Right cardiac atrium (tissue), 5 donors: Measurements from ENCODE around the gene CLDND1. TPM values are rescaled to one million over a fixed set of nuclear protein-coding genes. Genes with fewer than 3 reads are reported as not detected.

Source experiments
- ATAC-seq, 2 donors: fragments of 200-7000 bp; cut with Tn5 transposase; one replicate each; pipeline versions ENCODE4 v1.8.0 to v1.9.1; 2020; ENCODE audit warnings: moderate library complexity in 2 of 2, mild to moderate bottlenecking in 1 of 2
- DNase-seq, 3 donors: peaks; one replicate each; pipeline ENCODE4 v3.0.0-alpha.2; 2020
- H3K27ac ChIP-seq: one replicate; pipeline ENCODE4 v1.5.1; 2013; ENCODE audit warnings: mild to moderate bottlenecking, low read length, control low read depth, moderate library complexity
- H3K27me3 ChIP-seq: one replicate; pipeline ENCODE4 v1.6.1; 2013; ENCODE audit not compliant: control insufficient read depth, insufficient read depth
- H3K4me1 ChIP-seq: one replicate; pipeline ENCODE4 v1.6.1; 2013; ENCODE audit warnings: low read length; ENCODE audit not compliant: control insufficient read depth, insufficient read depth
- H3K4me3 ChIP-seq: one replicate; pipeline ENCODE4 v1.5.1; 2013; ENCODE audit warnings: low read length, control low read depth
- H3K9me3 ChIP-seq: one replicate; pipeline ENCODE4 v1.6.1; 2013; ENCODE audit warnings: low read length; ENCODE audit not compliant: control insufficient read depth
- WGBS: extraction: QIAGEN DNeasy Blood & Tissue Kit; methylation state at CpG from one replicate; pipeline ENCODE4 v1.1.7; 2013; 5-methylcytosine and 5-hydroxymethylcytosine counted together
- intact Hi-C, 4 donors: fragments of 100-400 bp; cut with DNase I; formaldehyde crosslinking; loops; one replicate each; pipeline versions ENCODE4 v1.11.0 to v1.14.0; 2022 to 2023
- polyA plus RNA-seq: library from polyadenylated mRNA; stranded (reverse); fragments of 200-250 nt; gene quantifications from one replicate; pipeline ENCODE4 v1.2.3, GENCODE V29; 2013
- total RNA-seq, 4 donors: library from RNA; stranded (reverse); fragmentation: NEBNext Ultra II Directional; extraction: Animal tissue kit (Norgen Biotek cat#: 25700); gene quantifications; one replicate each; pipeline ENCODE4 v1.2.1, GENCODE V29; 2021
- donor health status: healthy with polysubstance abuse.
- donor health status: DM: no; HTN: yes; CAD: no.
- donor health status: DM: no; HTN: no; CAD: no.
- donor health status: DM: no; HTN: yes; CAD: no; lungs with severe emphysema.
- donor health status: DM: yes; HTN: yes; CAD: no.

Gene CLDND1
- total and polyA plus RNA-seq, 5 donors = 64.0 to 103 (median 94.3) TPM

- intact Hi-C loops = no loop called here
- no peak overlapping the region for H3K27ac ChIP-seq
- DNase-seq = no peak
- H3K9me3 ChIP-seq = no peaks in the 10 kb centered on the region
- ATAC-seq = no peak
- H3K27me3 ChIP-seq = no peaks in the 10 kb centered on the region
- H3K4me1 ChIP-seq = no peaks in the 10 kb centered on the region
- 88% methylated on average over 2 of the region's 2 CpGs for WGBS
- H3K4me3 ChIP-seq = no peak overlapping the region
These were observed 28.5 kb upstream of the CLDND1 start for GRCh38 chr3:98551236-98551635.

GRCh38 chr3:98550833-98551232 is 28.1 kb upstream of the CLDND1 start:
- Histone ChIP-seq H3K9me3 (no peaks in the 10 kb centered on the region), H3K4me3 (no peak overlapping the region), H3K27me3 (no peaks in the 10 kb centered on the region), H3K4me1 (no peaks in the 10 kb centered on the region), H3K27ac (no peak overlapping the region)
- DNase-seq = no peak
- WGBS = 91% methylated on average over 3 of the region's 3 CpGs
- intact Hi-C loops = no loop called here
- ATAC-seq = no peak

GRCh38 chr3:98548544-98548943 is 25.8 kb upstream of the CLDND1 start:
- Histone ChIP-seq H3K4me1 (no peaks in the 10 kb centered on the region), H3K4me3 (no peak overlapping the region), H3K9me3 (no peaks in the 10 kb centered on the region), H3K27ac (no peak overlapping the region), H3K27me3 (no peaks in the 10 kb centered on the region)
- no peak for ATAC-seq
- no peak for DNase-seq
- intact Hi-C loops = no loop called here
- 79% methylated on average over 5 of the region's 5 CpGs for WGBS

GRCh38 chr3:98545940-98546339 is 23.2 kb upstream of the CLDND1 start:
- Histone ChIP-seq H3K27ac (no peak overlapping the region), H3K4me1 (no peaks in the 10 kb centered on the region), H3K27me3 (no peaks in the 10 kb centered on the region), H3K9me3 (no peaks in the 10 kb centered on the region), H3K4me3 (no peak overlapping the region)
- no peak for ATAC-seq
- DNase-seq = no peak
- WGBS = 80% methylated on average over 5 of the region's 5 CpGs
- intact Hi-C loops = no loop called here

- no peaks in the 10 kb centered on the region for H3K9me3 ChIP-seq
- H3K27ac ChIP-seq = no peak overlapping the region
- DNase-seq (no peak), ATAC-seq (no peak)
- no peak overlapping the region for H3K4me3 ChIP-seq
- intact Hi-C loops = no loop called here
- H3K4me1 ChIP-seq = no peaks in the 10 kb centered on the region
- WGBS = 86% methylated on average over 1 of the region's 1 CpG
- H3K27me3 ChIP-seq = no peaks in the 10 kb centered on the region
These were observed 19.9 kb upstream of the CLDND1 start for GRCh38 chr3:98542623-98543022.

GRCh38 chr3:98541695-98542094 is 19.0 kb upstream of the CLDND1 start:
- DNase-seq = no peak
- H3K27me3 ChIP-seq = no peaks in the 10 kb centered on the region
- no peak overlapping the region for H3K4me3 ChIP-seq
- no peak overlapping the region for H3K27ac ChIP-seq
- no peak for ATAC-seq
- intact Hi-C loops = no loop called here
- 95% methylated on average over 1 of the region's 1 CpG for WGBS
- no peaks in the 10 kb centered on the region for H3K4me1 ChIP-seq
- no peaks in the 10 kb centered on the region for H3K9me3 ChIP-seq

- intact Hi-C loops = no loop called here
- no peaks in the 10 kb centered on the region for H3K9me3 ChIP-seq
- WGBS = 83% methylated on average over 3 of the region's 3 CpGs
- DNase-seq (no peak), ATAC-seq (no peak)
- no peak overlapping the region for H3K4me3 ChIP-seq
- no peak overlapping the region for H3K27ac ChIP-seq
- H3K4me1 ChIP-seq = no peaks in the 10 kb centered on the region
- no peaks in the 10 kb centered on the region for H3K27me3 ChIP-seq
These were observed 17.6 kb upstream of the CLDND1 start for GRCh38 chr3:98540346-98540745.

- ATAC-seq (no peak), DNase-seq (no peak)
- Histone ChIP-seq H3K27me3 (no peaks in the 10 kb centered on the region), H3K4me3 (no peak overlapping the region), H3K4me1 (no peaks in the 10 kb centered on the region), H3K27ac (no peak overlapping the region), H3K9me3 (no peaks in the 10 kb centered on the region)
- intact Hi-C loops = no loop called here
- 92% methylated on average over 6 of the region's 6 CpGs for WGBS
These were observed 13.8 kb upstream of the CLDND1 start for GRCh38 chr3:98536456-98537017.

GRCh38 chr3:98534734-98535133 is 12.0 kb upstream of the CLDND1 start:
- H3K27me3 ChIP-seq = no peaks in the 10 kb centered on the region
- WGBS = 96% methylated on average over 1 of the region's 1 CpG
- H3K27ac ChIP-seq = no peak overlapping the region
- H3K4me1 ChIP-seq = no peaks in the 10 kb centered on the region
- no peak for ATAC-seq
- no peak overlapping the region for H3K4me3 ChIP-seq
- H3K9me3 ChIP-seq = no peaks in the 10 kb centered on the region
- intact Hi-C loops = no loop called here
- DNase-seq = no peak

- H3K27me3 ChIP-seq = no peaks in the 10 kb centered on the region
These were observed 11.5 kb upstream of the CLDND1 start for GRCh38 chr3:98534168-98534567.

GRCh38 chr3:98532709-98533571 is 10.2 kb upstream of the CLDND1 start:
- intact Hi-C loops = no loop called here
- H3K4me1 ChIP-seq = no peaks in the 10 kb centered on the region
- no peak overlapping the region for H3K27ac ChIP-seq
- H3K9me3 ChIP-seq = no peaks in the 10 kb centered on the region
- 90% methylated on average over 6 of the region's 6 CpGs for WGBS
- ATAC-seq (no peak), DNase-seq (no peak)
- no peak overlapping the region for H3K4me3 ChIP-seq
- H3K27me3 ChIP-seq = no peaks in the 10 kb centered on the region

More at GRCh38 chr3:98534168-98534567, 11.5 kb upstream of the CLDND1 start:
- no peak for DNase-seq
- no peaks in the 10 kb centered on the region for H3K9me3 ChIP-seq
- ATAC-seq = no peak
- intact Hi-C loops = no loop called here
- 94% methylated on average over 2 of the region's 2 CpGs for WGBS
- H3K4me3 ChIP-seq = no peak overlapping the region
- H3K4me1 ChIP-seq = no peaks in the 10 kb centered on the region
- H3K27ac ChIP-seq = no peak overlapping the region
